ENCODE data around the gene MICU1. TPM values are rescaled to one million over a fixed set of nuclear protein-coding genes. Genes with fewer than 3 reads are reported as not detected.

MICU1 gene
- total RNA-seq, 2 donors from 2014 or later = 44.3 to 51.8 TPM

DNA sequence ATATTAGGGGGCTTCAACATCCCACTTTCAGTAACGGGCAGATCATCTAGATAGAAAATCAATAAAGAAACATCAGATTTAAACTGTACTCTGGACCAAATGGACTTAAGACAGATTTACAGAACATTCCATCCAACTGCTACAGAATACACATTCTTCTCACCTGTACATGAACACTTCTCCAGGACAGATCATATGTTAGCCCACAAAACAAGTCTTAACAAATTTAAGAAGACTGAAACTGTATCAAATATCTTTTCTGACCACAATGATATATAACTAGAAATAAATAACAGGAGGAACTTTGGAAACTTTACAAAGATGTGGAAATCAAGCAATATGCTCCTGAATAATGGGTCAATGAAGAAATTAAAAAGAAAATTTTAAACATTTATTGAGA, 86.7 kb downstream of the MICU1 start:
- TF ChIP-seq, protein P1, sequence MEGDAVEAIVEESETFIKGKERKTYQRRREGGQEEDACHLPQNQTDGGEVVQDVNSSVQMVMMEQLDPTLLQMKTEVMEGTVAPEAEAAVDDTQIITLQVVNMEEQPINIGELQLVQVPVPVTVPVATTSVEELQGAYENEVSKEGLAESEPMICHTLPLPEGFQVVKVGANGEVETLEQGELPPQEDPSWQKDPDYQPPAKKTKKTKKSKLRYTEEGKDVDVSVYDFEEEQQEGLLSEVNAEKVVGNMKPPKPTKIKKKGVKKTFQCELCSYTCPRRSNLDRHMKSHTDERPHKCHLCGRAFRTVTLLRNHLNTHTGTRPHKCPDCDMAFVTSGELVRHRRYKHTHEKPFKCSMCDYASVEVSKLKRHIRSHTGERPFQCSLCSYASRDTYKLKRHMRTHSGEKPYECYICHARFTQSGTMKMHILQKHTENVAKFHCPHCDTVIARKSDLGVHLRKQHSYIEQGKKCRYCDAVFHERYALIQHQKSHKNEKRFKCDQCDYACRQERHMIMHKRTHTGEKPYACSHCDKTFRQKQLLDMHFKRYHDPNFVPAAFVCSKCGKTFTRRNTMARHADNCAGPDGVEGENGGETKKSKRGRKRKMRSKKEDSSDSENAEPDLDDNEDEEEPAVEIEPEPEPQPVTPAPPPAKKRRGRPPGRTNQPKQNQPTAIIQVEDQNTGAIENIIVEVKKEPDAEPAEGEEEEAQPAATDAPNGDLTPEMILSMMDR (IDR thresholded peaks at IDR 0.05) = no peak
- H3K9me3 ChIP-seq = no peaks in the 10 kb centered on the region
- intact Hi-C loops (cut with DNase I) = no loop called here
- H3K27me3 ChIP-seq = no peaks in the 10 kb centered on the region
- no peak overlapping the region for H3K9ac ChIP-seq (ENCODE audit: low read depth in 2 of 2, low read length in 2 of 2)
- no peaks in the 10 kb centered on the region for H3K4me1 ChIP-seq
- H3K27ac ChIP-seq = no peak overlapping the region
- no peaks in the 10 kb centered on the region for H3K36me3 ChIP-seq
- DNase-seq = no peak
- no peak overlapping the region for H3K4me3 ChIP-seq

DNA sequence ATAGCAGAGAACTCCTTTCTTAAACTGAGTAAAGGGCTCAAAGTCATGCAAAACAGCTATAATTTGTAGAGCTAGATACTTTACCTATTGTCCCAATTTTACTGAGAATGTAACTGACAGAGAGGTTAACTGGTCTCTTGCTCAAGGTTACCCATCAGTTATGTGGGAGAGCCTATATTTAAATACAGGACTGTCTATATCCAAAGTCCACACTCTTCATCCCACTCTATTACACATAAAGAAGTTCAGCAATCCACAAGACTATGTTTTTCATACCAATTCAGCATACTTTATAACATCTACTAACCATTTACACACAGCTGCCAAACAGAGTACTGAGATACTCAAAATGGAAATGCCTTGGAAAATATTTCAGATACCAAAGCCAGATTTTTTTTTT, 100.2 kb downstream of the MICU1 start:
- H3K27ac ChIP-seq = no peak overlapping the region
- TF ChIP-seq, protein P1 (IDR thresholded peaks at IDR 0.05) = no peak
- intact Hi-C loops (cut with DNase I) = no loop called here

DNA sequence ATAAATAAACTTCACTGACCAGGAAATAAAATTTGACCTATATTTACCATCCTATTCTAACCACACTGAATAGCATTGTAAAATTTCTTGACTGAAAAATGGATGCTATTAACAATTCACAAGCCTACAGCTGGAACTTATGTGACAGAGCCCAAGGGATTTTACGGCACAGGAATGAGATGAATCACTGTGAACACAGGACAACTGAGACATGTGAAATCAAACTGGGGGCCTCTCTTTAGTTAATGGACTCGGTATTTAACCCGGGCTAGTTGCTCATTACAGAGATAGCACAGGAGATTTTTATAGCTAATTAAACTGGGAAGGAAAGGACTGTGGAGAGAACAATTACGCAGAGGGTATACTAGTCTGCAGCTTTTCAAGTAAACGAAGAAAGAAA, 100.6 kb downstream of the MICU1 start:
- intact Hi-C loops (cut with DNase I) = no loop called here
- no peak for DNase-seq
- TF ChIP-seq, protein P1 (IDR thresholded peaks at IDR 0.05) = no peak
- H3K4me3 ChIP-seq = no peak overlapping the region
- H3K9me3 ChIP-seq = no peaks in the 10 kb centered on the region
- H3K27ac ChIP-seq = no peak overlapping the region
- H3K4me1 ChIP-seq = no peaks in the 10 kb centered on the region
- no peak overlapping the region for H3K9ac ChIP-seq (ENCODE audit: low read depth in 2 of 2, low read length in 2 of 2)
- no peaks in the 10 kb centered on the region for H3K27me3 ChIP-seq
- no peaks in the 10 kb centered on the region for H3K36me3 ChIP-seq

More for the DNA sequence above, 100.2 kb downstream of the MICU1 start:
- DNase-seq = no peak
- H3K27me3 ChIP-seq = no peaks in the 10 kb centered on the region
- H3K9me3 ChIP-seq = no peaks in the 10 kb centered on the region
- no peak overlapping the region for H3K4me3 ChIP-seq
- H3K36me3 ChIP-seq = no peaks in the 10 kb centered on the region
- no peak overlapping the region for H3K9ac ChIP-seq (ENCODE audit: low read depth in 2 of 2, low read length in 2 of 2)
- no peaks in the 10 kb centered on the region for H3K4me1 ChIP-seq

GRCh38 chr10:72524489-72524888, 101.4 kb downstream of the MICU1 start:
- Histone ChIP-seq H3K27me3 (no peaks in the 10 kb centered on the region), H3K36me3 (no peaks in the 10 kb centered on the region), H3K9ac (ENCODE audit: low read depth in 2 of 2, low read length in 2 of 2) (no peak overlapping the region), H3K27ac (no peak overlapping the region), H3K4me1 (no peaks in the 10 kb centered on the region), H3K9me3 (no peaks in the 10 kb centered on the region), H3K4me3 (no peak overlapping the region)
- intact Hi-C loops (cut with DNase I) = no loop called here
- TF ChIP-seq, protein P1 (IDR thresholded peaks at IDR 0.05) = no peak
- DNase-seq = no peak

GRCh38 chr10:72523932-72524396, 101.9 kb downstream of the MICU1 start:
- Histone ChIP-seq H3K4me3 (no peak overlapping the region), H3K27me3 (no peaks in the 10 kb centered on the region), H3K9me3 (no peaks in the 10 kb centered on the region), H3K36me3 (no peaks in the 10 kb centered on the region), H3K9ac (ENCODE audit: low read depth in 2 of 2, low read length in 2 of 2) (no peak overlapping the region), H3K27ac (no peak overlapping the region), H3K4me1 (no peaks in the 10 kb centered on the region)
- DNase-seq = no peak
- intact Hi-C loops (cut with DNase I) = no loop called here
- TF ChIP-seq, protein P1 (IDR thresholded peaks at IDR 0.05) = no peak

All from colonic mucosa (tissue), 4 donors.